Central memory CD8-positive, alpha-beta T cell (primary cell): ENCODE measurements around the gene FOXQ1.
A peak's percentile ranks its signal among the peaks of the same experiment; 100 is the strongest.

ENCODE experiments used
- ATAC-seq: fragments of 150-1000 bp; cut with Tn5 transposase; replicated peaks from 2 replicates; pipeline ENCODE4 v1.10.0; 2022; ENCODE audit warnings: mild to moderate bottlenecking, moderate FRiP score, moderate number of reproducible peaks; ENCODE audit not compliant: poor library complexity, severe bottlenecking; ENCODE audit errors: extremely low read depth
- DNase-seq, 2 donors: peaks; one replicate each; pipeline ENCODE4 v3.0.0; 2021; ENCODE audit warnings: low spot score in 2 of 2
- H3K27ac Mint-ChIP-seq: one replicate; pipeline ENCODE4 v1.8.0; 2022; ENCODE audit warnings: low read depth, mild to moderate bottlenecking, moderate library complexity, mixed read lengths
- H3K27me3 Mint-ChIP-seq: one replicate; pipeline ENCODE4 v1.8.0; 2022; ENCODE audit warnings: mixed read lengths
- H3K36me3 Mint-ChIP-seq: one replicate; pipeline ENCODE4 v1.8.0; 2022; ENCODE audit warnings: mild to moderate bottlenecking, moderate library complexity, mixed read lengths; ENCODE audit not compliant: insufficient read depth
- H3K4me1 Mint-ChIP-seq: one replicate; pipeline ENCODE4 v1.8.0; 2022; ENCODE audit warnings: mixed read lengths
- H3K4me3 Mint-ChIP-seq: one replicate; pipeline ENCODE4 v1.8.0; 2022; ENCODE audit warnings: mild to moderate bottlenecking, moderate library complexity, mixed read lengths
- H3K9me3 Mint-ChIP-seq: one replicate; pipeline ENCODE4 v1.8.0; 2022; ENCODE audit warnings: mixed read lengths

FOXQ1 gene

GRCh38 chr6:1298768-1299167 lies 13.1 kb upstream of the FOXQ1 start:
- peaks cover 79% of the 10 kb centered on the region for H3K27me3 Mint-ChIP-seq
- no peak overlapping the region for H3K27ac Mint-ChIP-seq
- no peak overlapping the region for H3K4me3 Mint-ChIP-seq
- H3K9me3 Mint-ChIP-seq: no peaks in the 10 kb centered on the region
- DNase-seq: no peak
- H3K4me1 Mint-ChIP-seq: no peaks in the 10 kb centered on the region
- ATAC-seq: no peak
- H3K36me3 Mint-ChIP-seq: peaks cover 2% of the 10 kb centered on the region

GRCh38 chr6:1306133-1306532 lies 5.8 kb upstream of the FOXQ1 start:
- H3K4me3 Mint-ChIP-seq: no peak overlapping the region
- ATAC-seq (no peak), DNase-seq (no peak)
- H3K4me1 Mint-ChIP-seq: peaks cover 4% of the 10 kb centered on the region
- no peak overlapping the region for H3K27ac Mint-ChIP-seq
- peaks cover 69% of the 10 kb centered on the region for H3K27me3 Mint-ChIP-seq
- H3K36me3 Mint-ChIP-seq: no peaks in the 10 kb centered on the region
- H3K9me3 Mint-ChIP-seq: no peaks in the 10 kb centered on the region

- H3K27me3 Mint-ChIP-seq: peaks cover 71% of the 10 kb centered on the region
- no peaks in the 10 kb centered on the region for H3K36me3 Mint-ChIP-seq
- no peak for DNase-seq
- no peak overlapping the region for H3K27ac Mint-ChIP-seq
- peaks cover 16% of the 10 kb centered on the region for H3K4me1 Mint-ChIP-seq
- ATAC-seq: no peak
- H3K9me3 Mint-ChIP-seq: no peaks in the 10 kb centered on the region
- H3K4me3 Mint-ChIP-seq: no peak overlapping the region
These were observed 2.5 kb upstream of the FOXQ1 start for GRCh38 chr6:1309366-1309765.

GRCh38 chr6:1310628-1311399 lies 1.1 kb upstream of the FOXQ1 start:
- peak overlapping the region; percentile 54 for H3K4me3 Mint-ChIP-seq
- DNase-seq (no peak), ATAC-seq (no peak)
- H3K27ac Mint-ChIP-seq: no peak overlapping the region
- H3K36me3 Mint-ChIP-seq: no peaks in the 10 kb centered on the region
- H3K4me1 Mint-ChIP-seq: peaks cover 23% of the 10 kb centered on the region
- H3K27me3 Mint-ChIP-seq: peaks cover 75% of the 10 kb centered on the region
- no peaks in the 10 kb centered on the region for H3K9me3 Mint-ChIP-seq

- H3K27ac Mint-ChIP-seq: no peak overlapping the region
- no peaks in the 10 kb centered on the region for H3K9me3 Mint-ChIP-seq
- H3K4me3 Mint-ChIP-seq: peak overlapping the region; percentile 36
- H3K36me3 Mint-ChIP-seq: no peaks in the 10 kb centered on the region
- DNase-seq (no peak), ATAC-seq (no peak)
- peaks cover 83% of the 10 kb centered on the region for H3K27me3 Mint-ChIP-seq
- peaks cover 27% of the 10 kb centered on the region for H3K4me1 Mint-ChIP-seq
These were observed 240 bp downstream of the FOXQ1 start for GRCh38 chr6:1312203-1312472.

GRCh38 chr6:1312473-1313367 lies 822 bp downstream of the FOXQ1 start:
- Mint-ChIP-seq H3K27me3 (peaks cover 81% of the 10 kb centered on the region), H3K4me1 (peaks cover 27% of the 10 kb centered on the region), H3K4me3 (peak overlapping the region; percentile 36), H3K27ac (no peak overlapping the region), H3K36me3 (no peaks in the 10 kb centered on the region), H3K9me3 (no peaks in the 10 kb centered on the region)
- ATAC-seq (no peak), DNase-seq (no peak)

- H3K4me1 Mint-ChIP-seq: peaks cover 27% of the 10 kb centered on the region
- no peaks in the 10 kb centered on the region for H3K36me3 Mint-ChIP-seq
- no peak overlapping the region for H3K27ac Mint-ChIP-seq
- peaks cover 81% of the 10 kb centered on the region for H3K27me3 Mint-ChIP-seq
- H3K9me3 Mint-ChIP-seq: no peaks in the 10 kb centered on the region
- H3K4me3 Mint-ChIP-seq: no peak overlapping the region
- no peak for ATAC-seq
- no peak for DNase-seq
These were observed 1.5 kb downstream of the FOXQ1 start for GRCh38 chr6:1313384-1313766.

GRCh38 chr6:1313767-1314503 lies 2.0 kb downstream of the FOXQ1 start:
- DNase-seq (no peak), ATAC-seq (no peak)
- peaks cover 27% of the 10 kb centered on the region for H3K4me1 Mint-ChIP-seq
- H3K27ac Mint-ChIP-seq: no peak overlapping the region
- H3K4me3 Mint-ChIP-seq: peak overlapping the region; percentile 49
- no peaks in the 10 kb centered on the region for H3K36me3 Mint-ChIP-seq
- peaks cover 76% of the 10 kb centered on the region for H3K27me3 Mint-ChIP-seq
- H3K9me3 Mint-ChIP-seq: no peaks in the 10 kb centered on the region

- peaks cover 69% of the 10 kb centered on the region for H3K27me3 Mint-ChIP-seq
- H3K27ac Mint-ChIP-seq: no peak overlapping the region
- H3K4me1 Mint-ChIP-seq: peaks cover 27% of the 10 kb centered on the region
- no peaks in the 10 kb centered on the region for H3K9me3 Mint-ChIP-seq
- DNase-seq: no peak
- no peak for ATAC-seq
- no peaks in the 10 kb centered on the region for H3K36me3 Mint-ChIP-seq
- H3K4me3 Mint-ChIP-seq: no peak overlapping the region
These were observed 2.7 kb downstream of the FOXQ1 start for GRCh38 chr6:1314617-1315016.

GRCh38 chr6:1315201-1315559 lies 3.3 kb downstream of the FOXQ1 start:
- Mint-ChIP-seq H3K27me3 (peaks cover 63% of the 10 kb centered on the region), H3K27ac (no peak overlapping the region), H3K4me3 (peak overlapping the region; percentile 52), H3K9me3 (no peaks in the 10 kb centered on the region), H3K4me1 (peaks cover 27% of the 10 kb centered on the region), H3K36me3 (no peaks in the 10 kb centered on the region)
- DNase-seq (no peak), ATAC-seq (no peak)

- Mint-ChIP-seq H3K27ac (no peak overlapping the region), H3K36me3 (no peaks in the 10 kb centered on the region), H3K4me3 (peak overlapping the region; percentile 52), H3K4me1 (peaks cover 27% of the 10 kb centered on the region), H3K9me3 (no peaks in the 10 kb centered on the region), H3K27me3 (peaks cover 57% of the 10 kb centered on the region)
- ATAC-seq (no peak), DNase-seq (no peak)
These were observed 3.9 kb downstream of the FOXQ1 start for GRCh38 chr6:1315560-1316386.

- Mint-ChIP-seq H3K4me1 (peaks cover 21% of the 10 kb centered on the region), H3K27me3 (peaks cover 53% of the 10 kb centered on the region), H3K36me3 (no peaks in the 10 kb centered on the region), H3K9me3 (no peaks in the 10 kb centered on the region), H3K27ac (no peak overlapping the region), H3K4me3 (peak overlapping the region; percentile 52)
- ATAC-seq (no peak), DNase-seq (no peak)
These were observed 4.6 kb downstream of the FOXQ1 start for GRCh38 chr6:1316489-1316971.
